Naive B cell (primary cell): Measurements from ENCODE around the gene KIFC1. TPM values are rescaled to one million over a fixed set of nuclear protein-coding genes. Genes with fewer than 3 reads are reported as not detected.

ENCODE experiments used
- ATAC-seq, 2 donors: fragments of 150-1000 bp; cut with Tn5 transposase; 2 replicates each; pipeline ENCODE4 v1.10.0; 2021; ENCODE audit warnings: low read depth in 2 of 2, mild to moderate bottlenecking in 2 of 2, moderate library complexity in 2 of 2
- DNase-seq: peaks from one replicate; pipeline ENCODE4 v3.0.0; 2022
- H3K27ac Mint-ChIP-seq, 6 donors: one replicate each; pipeline ENCODE4 v1.8.0; 2020 to 2022; ENCODE audit warnings: mild to moderate bottlenecking in 6 of 6, mixed read lengths in 6 of 6, moderate library complexity in 5 of 6, inconsistent platforms in 2 of 6
- H3K27me3 Mint-ChIP-seq, 3 donors: one replicate each; pipeline ENCODE4 v1.8.0; 2021 to 2022; ENCODE audit warnings: mixed read lengths in 3 of 3, mild to moderate bottlenecking in 1 of 3
- H3K36me3 Mint-ChIP-seq, 2 donors: one replicate each; pipeline ENCODE4 v1.8.0; 2020 to 2022; ENCODE audit warnings: mixed read lengths in 2 of 2, inconsistent platforms in 1 of 2, mild to moderate bottlenecking in 1 of 2
- H3K4me1 Mint-ChIP-seq, 3 donors: one replicate each; pipeline ENCODE4 v1.8.0; 2020 to 2022; ENCODE audit warnings: mixed read lengths in 3 of 3, inconsistent platforms in 1 of 3, mild to moderate bottlenecking in 1 of 3, moderate library complexity in 1 of 3
- H3K4me3 Mint-ChIP-seq, 8 donors: one replicate each; pipeline ENCODE4 v1.8.0; 2020 to 2022; ENCODE audit warnings: mild to moderate bottlenecking in 8 of 8, mixed read lengths in 8 of 8, moderate library complexity in 8 of 8, inconsistent platforms in 2 of 8
- H3K9me3 Mint-ChIP-seq, 7 donors: one replicate each; pipeline ENCODE4 v1.8.0; 2020 to 2022; ENCODE audit warnings: mixed read lengths in 7 of 7, mild to moderate bottlenecking in 5 of 7, inconsistent platforms in 2 of 7, moderate library complexity in 1 of 7
- polyA plus RNA-seq, 6 donors: library from polyadenylated mRNA; unstranded; fragments of 300-500 nt; fragmentation: Illumina TruSeq; gene quantifications; one replicate each; pipeline ENCODE4 v1.2.3, GENCODE V29; 2021; ENCODE audit warnings: low read depth in 6 of 6

KIFC1 gene
- polyA plus RNA-seq, 6 donors from 2014 or later: 0.36 to 0.45 (median 0.36) TPM; not detected in 3

DNA sequence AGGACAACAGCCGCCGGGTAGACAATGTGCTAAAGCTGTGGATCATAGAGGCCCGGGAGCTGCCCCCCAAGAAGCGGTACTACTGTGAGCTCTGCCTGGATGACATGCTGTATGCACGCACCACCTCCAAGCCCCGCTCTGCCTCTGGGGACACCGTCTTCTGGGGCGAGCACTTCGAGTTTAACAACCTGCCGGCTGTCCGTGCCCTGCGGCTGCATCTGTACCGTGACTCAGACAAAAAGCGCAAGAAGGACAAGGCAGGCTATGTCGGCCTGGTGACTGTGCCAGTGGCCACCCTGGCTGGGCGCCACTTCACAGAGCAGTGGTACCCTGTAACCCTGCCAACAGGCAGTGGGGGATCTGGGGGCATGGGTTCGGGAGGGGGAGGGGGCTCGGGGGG, 46.0 kb downstream of the KIFC1 start:
- no peak for DNase-seq
- Mint-ChIP-seq H3K27me3 (no peaks in the 10 kb centered on the region), H3K9me3 (no peaks in the 10 kb centered on the region), H3K27ac (peak overlapping the region in 1 of 6 donors; percentile 44), H3K4me3 (no peak overlapping the region), H3K4me1 (peaks cover 23 to 44% (median 33%) of the 10 kb centered on the region in 3 donors), H3K36me3 (peaks cover 14 to 36% of the 10 kb centered on the region in 2 donors)
- no peak for ATAC-seq

DNA sequence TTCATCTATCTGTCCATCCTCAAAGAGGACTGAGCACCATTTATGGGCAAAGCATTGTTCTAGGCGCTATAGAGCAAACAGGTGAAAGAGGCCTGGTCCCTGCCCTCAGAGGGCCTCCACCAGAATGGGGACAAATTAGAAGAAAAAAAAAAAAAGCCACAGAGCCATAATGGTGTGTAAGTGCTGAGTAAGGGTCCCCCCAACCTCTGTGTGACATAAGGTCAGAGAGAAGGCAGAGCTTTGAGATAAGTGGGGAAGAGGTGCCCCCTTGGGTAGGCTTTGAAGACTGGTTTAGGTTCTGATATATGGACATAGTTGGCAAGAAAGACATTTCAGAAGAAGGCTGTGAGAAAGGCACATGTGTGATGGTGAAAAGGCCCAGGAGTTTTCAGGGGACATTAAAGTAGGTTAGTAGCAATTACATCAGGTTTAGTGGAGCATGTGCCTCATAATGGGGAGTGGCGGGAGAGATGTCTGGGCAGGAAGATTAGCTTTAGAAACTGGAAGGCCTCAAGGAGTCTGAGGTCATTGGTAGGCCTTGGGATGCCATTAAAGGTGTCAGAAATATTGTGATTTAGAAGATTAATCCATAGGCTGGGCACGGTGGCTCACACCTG, 47.5 kb downstream of the KIFC1 start:
- Mint-ChIP-seq H3K36me3 (peaks cover 14 to 38% of the 10 kb centered on the region in 2 donors), H3K27ac (peak overlapping the region in 5 of 6 donors; percentile 24 to 88 (median 31)), H3K9me3 (no peaks in the 10 kb centered on the region), H3K4me3 (no peak overlapping the region), H3K27me3 (no peaks in the 10 kb centered on the region), H3K4me1 (peaks cover 11 to 36% (median 21%) of the 10 kb centered on the region in 3 donors)
- no peak for DNase-seq
- ATAC-seq: no peak

DNA sequence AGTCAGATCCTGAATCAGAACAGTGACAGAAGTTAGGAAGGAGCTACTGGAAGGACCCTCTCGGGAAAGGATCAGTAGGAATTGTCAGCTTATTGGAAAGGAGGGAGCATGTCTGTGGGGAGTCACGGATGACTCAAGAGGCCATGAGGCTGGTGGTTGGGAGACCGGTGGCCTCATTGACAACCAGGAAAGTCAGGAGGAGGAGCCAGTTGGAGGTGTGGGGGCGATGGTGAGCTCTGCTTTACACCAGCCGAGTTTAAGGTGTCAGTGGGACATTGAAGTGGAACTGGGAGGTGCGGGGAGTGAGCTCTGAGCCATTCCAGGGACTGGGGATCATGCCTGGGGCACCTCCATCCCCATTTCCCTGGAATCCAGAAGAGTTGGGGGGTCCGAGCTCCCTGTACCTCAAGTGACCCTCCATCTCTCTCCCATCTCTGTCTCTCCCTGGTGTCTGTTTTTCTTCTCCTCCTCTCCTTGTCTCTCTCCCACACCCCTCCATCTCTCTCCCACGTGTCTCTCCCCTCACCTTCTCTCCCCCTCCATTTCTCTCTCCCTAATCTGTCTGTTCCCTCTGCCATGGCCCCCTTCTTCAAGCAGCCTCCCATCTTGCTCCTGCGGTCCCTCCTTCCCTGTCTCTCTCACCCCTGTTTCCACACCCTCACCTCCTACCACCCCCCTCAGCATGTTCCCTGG, 48.5 kb downstream of the KIFC1 start:
- peaks cover 14 to 38% of the 10 kb centered on the region in 2 donors for H3K36me3 Mint-ChIP-seq

DNA sequence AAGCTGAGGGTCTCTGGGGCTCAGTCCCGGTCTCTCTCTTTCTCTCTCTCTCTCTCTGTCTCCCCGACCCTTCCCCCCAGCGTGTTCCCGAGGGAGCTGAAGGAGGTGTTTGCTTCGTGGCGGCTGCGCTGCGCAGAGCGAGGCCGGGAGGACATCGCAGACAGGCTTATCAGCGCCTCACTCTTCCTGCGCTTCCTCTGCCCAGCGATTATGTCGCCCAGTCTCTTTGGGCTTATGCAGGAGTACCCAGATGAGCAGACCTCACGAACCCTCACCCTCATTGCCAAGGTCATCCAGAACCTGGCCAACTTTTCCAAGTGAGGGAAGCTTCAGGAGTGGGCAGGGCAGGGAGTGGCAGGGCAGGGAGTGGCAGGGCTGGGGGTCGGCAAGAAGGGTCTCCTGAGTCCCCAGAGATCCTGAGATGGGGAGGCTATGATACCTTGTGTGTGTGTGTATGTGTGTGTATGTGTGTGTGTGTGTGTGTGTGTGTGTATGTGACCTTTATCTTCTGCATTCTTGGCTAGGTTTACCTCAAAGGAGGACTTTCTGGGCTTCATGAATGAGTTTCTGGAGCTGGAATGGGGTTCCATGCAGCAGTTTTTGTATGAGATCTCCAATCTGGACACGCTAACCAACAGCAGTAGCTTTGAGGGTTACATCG, 49.2 kb downstream of the KIFC1 start:
- Mint-ChIP-seq H3K4me1 (peaks cover 0 to 26% (median 13%) of the 10 kb centered on the region in 3 donors), H3K36me3 (peaks cover 14 to 38% of the 10 kb centered on the region in 2 donors), H3K4me3 (no peak overlapping the region), H3K27ac (peak overlapping the region in 3 of 6 donors; percentile 7 to 94 (median 44)), H3K27me3 (no peaks in the 10 kb centered on the region), H3K9me3 (no peaks in the 10 kb centered on the region)
- DNase-seq (no peak), ATAC-seq (no peak)

More for the DNA sequence above, 48.5 kb downstream of the KIFC1 start:
- DNase-seq: no peak
- H3K9me3 Mint-ChIP-seq: no peaks in the 10 kb centered on the region
- H3K27ac Mint-ChIP-seq: peak overlapping the region in 5 of 6 donors; percentile 7 to 94 (median 76)
- H3K27me3 Mint-ChIP-seq: no peaks in the 10 kb centered on the region
- H3K4me3 Mint-ChIP-seq: no peak overlapping the region
- peaks cover 6 to 30% (median 18%) of the 10 kb centered on the region in 3 donors for H3K4me1 Mint-ChIP-seq
- no peak for ATAC-seq

DNA sequence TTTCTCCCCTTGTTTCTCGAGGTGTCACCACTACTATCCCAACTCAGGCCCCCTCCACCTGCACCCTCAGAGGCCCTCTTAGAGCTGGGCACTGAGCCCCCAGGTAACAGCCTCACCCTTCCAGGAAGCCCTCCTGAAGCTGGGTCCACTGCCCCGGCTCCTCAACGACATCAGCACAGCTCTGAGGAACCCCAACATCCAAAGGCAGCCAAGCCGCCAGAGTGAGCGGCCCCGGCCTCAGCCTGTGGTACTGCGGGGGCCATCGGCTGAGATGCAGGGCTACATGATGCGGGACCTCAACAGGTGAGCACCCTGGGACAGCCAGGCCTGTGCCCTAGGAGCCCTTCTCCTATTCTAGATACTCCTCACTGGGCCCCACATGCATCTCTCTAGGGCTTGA, 49.8 kb downstream of the KIFC1 start:
- no peaks in the 10 kb centered on the region for H3K27me3 Mint-ChIP-seq
- DNase-seq (no peak), ATAC-seq (no peak)
- no peaks in the 10 kb centered on the region for H3K9me3 Mint-ChIP-seq
- H3K36me3 Mint-ChIP-seq: peaks cover 14 to 43% of the 10 kb centered on the region in 2 donors
- no peak overlapping the region for H3K4me3 Mint-ChIP-seq
- H3K27ac Mint-ChIP-seq: peak overlapping the region in 1 of 6 donors; percentile 7
- peaks cover 3 to 32% (median 16%) of the 10 kb centered on the region in 3 donors for H3K4me1 Mint-ChIP-seq

DNA sequence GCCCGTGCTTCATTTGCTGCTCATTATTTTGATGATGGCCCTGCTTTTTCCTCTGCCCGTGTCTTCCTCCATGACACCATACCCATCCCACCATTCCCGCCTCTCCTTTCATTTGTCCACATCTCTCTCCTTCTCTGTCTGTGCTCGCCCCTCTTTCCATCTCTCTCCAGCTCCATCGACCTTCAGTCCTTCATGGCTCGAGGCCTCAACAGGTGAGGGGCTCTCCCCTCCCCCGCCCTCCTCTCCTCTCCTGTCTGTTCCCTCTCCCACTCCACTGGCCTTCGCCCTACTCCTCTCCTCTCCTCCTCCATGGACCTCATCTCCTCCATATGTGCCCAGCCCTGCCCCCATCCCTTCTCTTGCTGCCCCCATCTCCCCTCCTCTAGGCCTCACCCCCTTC, 50.7 kb downstream of the KIFC1 start:
- Mint-ChIP-seq H3K9me3 (no peaks in the 10 kb centered on the region), H3K27me3 (no peaks in the 10 kb centered on the region), H3K4me1 (peaks cover 3 to 33% (median 18%) of the 10 kb centered on the region in 3 donors), H3K27ac (peak overlapping the region in 3 of 6 donors; percentile 38 to 76 (median 57)), H3K36me3 (peaks cover 7 to 38% of the 10 kb centered on the region in 2 donors), H3K4me3 (no peak overlapping the region)
- DNase-seq (no peak), ATAC-seq (no peak)

DNA sequence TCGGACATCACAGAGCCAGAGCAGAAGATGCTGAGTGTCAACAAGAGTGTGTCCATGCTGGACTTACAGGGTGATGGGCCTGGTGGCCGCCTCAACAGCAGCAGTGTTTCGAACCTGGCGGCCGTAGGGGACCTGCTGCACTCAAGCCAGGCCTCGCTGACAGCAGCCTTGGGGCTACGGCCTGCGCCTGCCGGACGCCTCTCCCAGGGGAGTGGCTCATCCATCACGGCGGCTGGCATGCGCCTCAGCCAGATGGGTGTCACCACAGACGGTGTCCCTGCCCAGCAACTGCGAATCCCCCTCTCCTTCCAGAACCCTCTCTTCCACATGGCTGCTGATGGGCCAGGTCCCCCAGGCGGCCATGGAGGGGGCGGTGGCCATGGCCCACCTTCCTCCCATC, 51.4 kb downstream of the KIFC1 start:
- no peaks in the 10 kb centered on the region for H3K9me3 Mint-ChIP-seq
- H3K27ac Mint-ChIP-seq: no peak overlapping the region
- no peak for ATAC-seq
- no peak for DNase-seq
- no peaks in the 10 kb centered on the region for H3K27me3 Mint-ChIP-seq
- H3K4me1 Mint-ChIP-seq: peaks cover 3 to 36% (median 22%) of the 10 kb centered on the region in 3 donors
- H3K4me3 Mint-ChIP-seq: no peak overlapping the region
- peaks cover 4 to 40% of the 10 kb centered on the region in 2 donors for H3K36me3 Mint-ChIP-seq

DNA sequence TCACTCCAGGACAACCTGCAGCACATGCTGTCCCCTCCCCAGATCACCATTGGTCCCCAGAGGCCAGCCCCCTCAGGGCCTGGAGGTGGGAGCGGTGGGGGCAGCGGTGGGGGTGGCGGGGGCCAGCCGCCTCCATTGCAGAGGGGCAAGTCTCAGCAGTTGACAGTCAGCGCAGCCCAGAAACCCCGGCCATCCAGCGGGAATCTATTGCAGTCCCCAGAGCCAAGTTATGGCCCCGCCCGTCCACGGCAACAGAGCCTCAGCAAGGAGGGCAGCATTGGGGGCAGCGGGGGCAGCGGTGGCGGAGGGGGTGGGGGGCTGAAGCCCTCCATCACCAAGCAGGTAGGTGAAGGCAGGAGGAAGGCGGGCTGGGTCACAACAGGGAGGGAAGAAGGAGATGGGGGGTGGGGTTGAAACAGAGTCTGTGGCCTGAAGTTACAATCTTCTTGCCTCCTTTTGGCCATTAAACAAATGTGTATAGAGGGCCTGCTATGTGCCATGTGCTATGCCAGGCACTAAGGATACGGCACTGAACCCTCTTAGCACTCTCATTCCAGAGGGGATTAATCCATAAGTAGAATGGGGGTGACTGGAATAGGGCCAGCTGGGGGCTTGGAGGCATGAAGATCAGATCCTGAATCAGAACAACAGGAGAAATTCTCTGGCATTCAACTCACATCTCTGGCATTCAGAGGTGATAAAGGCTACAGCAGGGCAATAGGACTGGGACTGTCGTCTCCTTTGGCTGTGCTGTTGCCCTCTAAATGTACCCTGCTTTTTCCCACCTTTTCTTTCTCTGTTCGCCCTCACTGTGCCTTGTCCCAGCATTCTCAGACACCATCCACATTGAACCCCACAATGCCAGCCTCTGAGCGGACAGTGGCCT, 52.2 kb downstream of the KIFC1 start:
- H3K4me1 Mint-ChIP-seq: peaks cover 3 to 39% (median 31%) of the 10 kb centered on the region in 3 donors
- H3K4me3 Mint-ChIP-seq: no peak overlapping the region
- no peaks in the 10 kb centered on the region for H3K9me3 Mint-ChIP-seq
- peak overlapping the region in 1 of 6 donors; percentile 70 for H3K27ac Mint-ChIP-seq
- no peaks in the 10 kb centered on the region for H3K27me3 Mint-ChIP-seq
- peaks cover 4 to 47% of the 10 kb centered on the region in 2 donors for H3K36me3 Mint-ChIP-seq
- no peak for DNase-seq
- ATAC-seq: no peak

DNA sequence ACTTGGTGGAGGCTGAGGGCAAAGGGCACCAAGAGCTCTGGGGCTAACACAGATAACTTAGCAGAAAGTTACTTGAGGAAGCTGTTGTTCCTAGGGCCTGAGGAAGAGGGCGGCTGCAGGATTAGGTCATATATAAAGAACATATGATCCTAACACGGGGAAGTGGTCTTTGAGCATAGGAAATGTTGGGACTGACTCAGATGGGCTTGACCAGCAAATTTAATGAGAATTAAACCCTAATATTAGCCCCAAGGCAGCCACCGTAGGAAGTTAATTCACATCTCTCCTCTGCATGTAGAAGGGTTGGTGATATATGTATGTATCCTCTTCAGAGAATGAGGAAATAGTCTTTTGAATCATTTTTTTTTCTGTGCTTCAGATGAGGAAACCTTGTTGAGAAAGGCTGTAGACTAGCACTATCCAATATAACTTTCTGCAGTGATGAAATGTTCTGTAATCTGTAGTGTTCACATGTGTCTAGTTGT, 53.5 kb downstream of the KIFC1 start:
- Mint-ChIP-seq H3K27ac (peak overlapping the region in 2 of 6 donors; percentile 65 to 77), H3K4me1 (peaks cover 3 to 33% (median 30%) of the 10 kb centered on the region in 3 donors), H3K36me3 (peaks cover 0 to 40% of the 10 kb centered on the region in 2 donors), H3K27me3 (no peaks in the 10 kb centered on the region), H3K9me3 (no peaks in the 10 kb centered on the region), H3K4me3 (no peak overlapping the region)
- ATAC-seq (no peak), DNase-seq (no peak)

DNA sequence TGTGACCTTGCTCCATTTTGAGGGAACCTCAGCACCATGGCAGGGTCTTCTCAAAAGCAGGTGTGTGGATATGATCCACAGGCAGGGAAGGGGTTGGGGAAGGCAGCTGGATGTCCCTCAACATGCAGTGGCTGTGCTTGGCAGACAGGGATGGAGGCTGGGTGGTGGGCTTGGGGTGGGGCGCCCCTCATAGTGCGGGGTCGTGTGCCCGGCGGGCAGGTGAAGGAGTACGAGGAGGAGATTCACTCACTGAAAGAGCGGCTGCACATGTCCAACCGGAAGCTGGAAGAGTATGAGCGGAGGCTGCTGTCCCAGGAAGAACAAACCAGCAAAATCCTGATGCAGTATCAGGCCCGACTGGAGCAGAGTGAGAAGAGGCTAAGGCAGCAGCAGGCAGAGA, 54.7 kb downstream of the KIFC1 start:
- Mint-ChIP-seq H3K9me3 (no peaks in the 10 kb centered on the region), H3K4me3 (peak overlapping the region in 1 of 8 donors; percentile 49), H3K27me3 (no peaks in the 10 kb centered on the region), H3K4me1 (peaks cover 3 to 33% (median 27%) of the 10 kb centered on the region in 3 donors), H3K36me3 (peaks cover 0 to 40% of the 10 kb centered on the region in 2 donors), H3K27ac (peak overlapping the region in 1 of 6 donors; percentile 50)
- DNase-seq (no peak), ATAC-seq (no peak)

DNA sequence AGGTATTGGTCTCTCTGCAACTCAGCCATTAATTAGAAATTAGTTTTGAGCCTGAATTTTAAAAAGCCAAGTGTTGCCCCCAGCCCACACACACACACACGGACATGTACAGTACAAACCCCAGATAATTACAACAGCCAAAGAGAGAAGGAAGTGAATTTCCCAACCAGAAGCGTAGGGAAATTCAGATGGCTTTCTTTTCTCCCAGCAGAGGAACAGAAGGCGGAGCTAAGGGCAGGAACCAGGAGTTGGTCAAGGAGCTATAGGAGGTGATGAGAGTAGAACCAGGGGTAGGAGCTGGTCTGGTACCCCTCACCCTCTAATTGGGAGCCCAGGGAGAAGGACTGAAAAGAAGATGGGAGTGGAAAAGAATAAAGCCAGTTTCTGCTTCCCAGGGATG, 58.8 kb downstream of the KIFC1 start:
- H3K4me1 Mint-ChIP-seq: peaks cover 25 to 49% (median 44%) of the 10 kb centered on the region in 3 donors
- H3K27ac Mint-ChIP-seq: peak overlapping the region in 3 of 6 donors; percentile 45 to 86 (median 72)
- no peaks in the 10 kb centered on the region for H3K27me3 Mint-ChIP-seq
- no peak for ATAC-seq
- H3K4me3 Mint-ChIP-seq: peak overlapping the region in 1 of 8 donors; percentile 78
- DNase-seq: no peak
- H3K36me3 Mint-ChIP-seq: peaks cover 0 to 29% of the 10 kb centered on the region in 2 donors
- H3K9me3 Mint-ChIP-seq: no peaks in the 10 kb centered on the region

DNA sequence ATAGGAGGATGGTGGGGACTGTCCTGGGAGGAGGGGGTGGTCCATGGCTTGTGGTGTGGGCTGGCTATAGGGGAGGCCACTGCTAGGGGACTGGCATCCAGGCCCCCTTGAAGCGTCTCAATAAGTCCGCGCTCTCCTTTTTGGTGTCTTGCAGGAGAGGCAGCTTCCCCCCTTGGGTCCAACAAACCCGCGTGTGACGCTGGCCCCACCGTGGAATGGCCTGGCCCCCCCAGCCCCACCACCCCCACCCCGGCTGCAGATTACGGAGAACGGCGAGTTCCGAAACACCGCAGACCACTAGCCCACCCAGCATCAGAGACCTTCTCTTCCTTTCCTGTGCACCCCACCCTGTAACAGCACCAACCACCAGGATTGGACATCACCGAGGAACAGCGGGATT, 60.0 kb downstream of the KIFC1 start:
- no peaks in the 10 kb centered on the region for H3K27me3 Mint-ChIP-seq
- DNase-seq (no peak), ATAC-seq (no peak)
- H3K4me3 Mint-ChIP-seq: peak overlapping the region in 1 of 8 donors; percentile 64
- peak overlapping the region in 2 of 6 donors; percentile 60 to 94 for H3K27ac Mint-ChIP-seq
- H3K9me3 Mint-ChIP-seq: no peaks in the 10 kb centered on the region
- H3K36me3 Mint-ChIP-seq: peaks cover 0 to 23% of the 10 kb centered on the region in 2 donors
- peaks cover 28 to 51% (median 44%) of the 10 kb centered on the region in 3 donors for H3K4me1 Mint-ChIP-seq
